ENCODE measurements around the gene CUL3. TPM values are rescaled to one million over a fixed set of nuclear protein-coding genes. Genes with fewer than 3 reads are reported as not detected.
"Not testable (repeated sequence)": the region's sequence is repeated elsewhere in the genome, so short reads cannot be mapped to it uniquely, and the experiment has no call there.

CUL3 gene
- polyA plus RNA-seq, 3 donors from 2014 or later, result 13.6 to 36.3 (median 18.5) TPM

DNA sequence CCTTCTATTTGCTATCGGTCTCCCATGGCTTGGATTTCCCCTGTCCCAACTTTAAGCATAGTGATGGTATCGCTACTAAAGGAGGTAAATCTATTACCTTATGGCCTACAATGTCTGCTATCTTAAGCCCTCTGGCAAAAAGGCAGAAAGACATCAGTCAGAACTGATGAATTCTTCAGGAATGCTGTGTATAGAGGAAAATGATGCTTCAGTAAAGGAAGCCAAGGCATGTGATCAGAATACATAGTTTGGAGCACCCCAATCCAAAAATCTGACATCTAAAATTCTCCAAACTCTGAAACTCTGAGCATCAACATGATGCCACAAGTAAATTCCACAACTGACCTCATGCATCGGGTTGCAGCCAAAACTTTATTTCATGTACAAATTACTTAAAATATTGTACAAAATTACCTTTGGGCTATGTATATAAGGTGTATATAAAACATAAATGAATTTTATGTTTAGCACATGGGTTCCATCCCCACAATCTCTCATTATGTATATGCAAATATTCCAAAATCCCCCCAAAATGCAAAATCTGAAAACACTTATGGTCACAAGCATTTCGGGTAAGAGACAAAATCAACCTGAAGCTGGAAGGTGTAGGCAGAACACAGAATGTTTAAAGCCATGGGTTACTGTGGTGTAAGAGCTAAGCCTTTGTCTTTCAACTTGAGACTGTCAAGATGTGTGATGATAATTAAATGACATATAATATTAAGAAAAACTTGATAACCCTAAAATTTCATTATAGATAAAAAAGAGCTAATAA lies 66.2 kb downstream of the CUL3 start:
- Mint-ChIP-seq H3K9me3 (no peaks in the 10 kb centered on the region), H3K27me3 (ENCODE audit: low read depth in 3 of 3) (peaks cover 0 to 1% (median 0%) of the 10 kb centered on the region in 3 donors), H3K27ac (peak overlapping the region in 5 of 6 donors; percentile 13 to 54 (median 37)), H3K4me3 (peak overlapping the region in 2 of 5 donors; percentile 0 to 10), H3K36me3 (no peaks in the 10 kb centered on the region), H3K4me1 (peaks cover 78 to 97% of the 10 kb centered on the region in 2 donors)
- DNase-seq, result no peak

GRCh38 chr2:224517963-224518362 lies 67.2 kb downstream of the CUL3 start:
- Mint-ChIP-seq H3K27me3 (ENCODE audit: low read depth in 3 of 3) (peaks cover 0 to 1% (median 0%) of the 10 kb centered on the region in 3 donors), H3K4me1 (peaks cover 71 to 95% of the 10 kb centered on the region in 2 donors), H3K9me3 (no peaks in the 10 kb centered on the region), H3K27ac (peak overlapping the region; percentile 21 to 76 (median 48)), H3K36me3 (peaks cover 0 to 1% (median 0%) of the 10 kb centered on the region in 3 donors), H3K4me3 (peak overlapping the region in 2 of 5 donors; percentile 7 to 14)
- DNase-seq, result no peak

DNA sequence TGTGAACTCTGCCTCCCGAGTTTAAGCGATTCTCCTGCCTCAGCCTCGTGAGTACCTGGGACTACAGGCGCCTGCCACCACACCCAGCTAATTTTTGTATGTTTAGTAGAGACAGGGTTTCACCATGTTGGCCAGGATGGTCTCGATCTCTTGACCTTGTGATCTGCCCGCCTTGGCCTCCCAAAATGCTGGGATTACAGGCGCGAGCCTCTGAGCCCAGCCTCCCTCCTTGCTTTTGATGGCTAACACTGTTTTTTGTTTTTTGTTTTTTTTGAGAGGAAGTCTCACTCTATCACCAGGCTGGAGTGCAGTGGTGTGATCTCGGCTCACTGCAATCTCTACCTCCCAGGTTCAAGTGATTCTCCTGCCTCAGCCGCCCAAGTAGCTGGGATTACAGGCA lies 68.8 kb downstream of the CUL3 start:
- Mint-ChIP-seq H3K27ac (peak overlapping the region in 1 of 6 donors; percentile 6), H3K4me1 (peaks cover 61 to 87% of the 10 kb centered on the region in 2 donors)
- H3K36me3 Mint-ChIP-seq; H3K27me3 Mint-ChIP-seq (ENCODE audit: low read depth in 3 of 3); H3K4me3 Mint-ChIP-seq; H3K9me3 Mint-ChIP-seq; DNase-seq: not testable (repeated sequence)

- peaks cover 45 to 76% of the 10 kb centered on the region in 2 donors for H3K4me1 Mint-ChIP-seq
- no peak overlapping the region for H3K4me3 Mint-ChIP-seq
- H3K36me3 Mint-ChIP-seq, result peaks cover 0 to 4% (median 0%) of the 10 kb centered on the region in 3 donors
- peaks cover 0 to 2% (median 1%) of the 10 kb centered on the region in 3 donors for H3K27me3 Mint-ChIP-seq (ENCODE audit: low read depth in 3 of 3)
- H3K27ac Mint-ChIP-seq, result peak overlapping the region in 1 of 6 donors; percentile 44
- no peaks in the 10 kb centered on the region for H3K9me3 Mint-ChIP-seq
- DNase-seq, result no peak
Observed at GRCh38 chr2:224513991-224514390, 71.2 kb downstream of the CUL3 start.

- Mint-ChIP-seq H3K27me3 (ENCODE audit: low read depth in 3 of 3) (peaks cover 0 to 3% (median 0%) of the 10 kb centered on the region in 3 donors), H3K27ac (no peak overlapping the region), H3K36me3 (peaks cover 6 to 19% (median 16%) of the 10 kb centered on the region in 3 donors), H3K4me3 (no peak overlapping the region), H3K4me1 (peaks cover 4 to 32% of the 10 kb centered on the region in 2 donors), H3K9me3 (no peaks in the 10 kb centered on the region)
- DNase-seq, result no peak
Observed at GRCh38 chr2:224507789-224508188, 77.4 kb downstream of the CUL3 start.

GRCh38 chr2:224506494-224506893 lies 78.7 kb downstream of the CUL3 start:
- H3K27me3 Mint-ChIP-seq (ENCODE audit: low read depth in 3 of 3), result peaks cover 0 to 3% (median 0%) of the 10 kb centered on the region in 3 donors
- H3K4me1 Mint-ChIP-seq, result peaks cover 4 to 28% of the 10 kb centered on the region in 2 donors
- peaks cover 6 to 21% (median 16%) of the 10 kb centered on the region in 3 donors for H3K36me3 Mint-ChIP-seq
- H3K27ac Mint-ChIP-seq, result no peak overlapping the region
- no peaks in the 10 kb centered on the region for H3K9me3 Mint-ChIP-seq
- no peak for DNase-seq
- no peak overlapping the region for H3K4me3 Mint-ChIP-seq

- no peak overlapping the region for H3K4me3 Mint-ChIP-seq
- peaks cover 12 to 56% (median 34%) of the 10 kb centered on the region in 3 donors for H3K36me3 Mint-ChIP-seq
- H3K4me1 Mint-ChIP-seq, result peaks cover 0 to 20% of the 10 kb centered on the region in 2 donors
- no peak overlapping the region for H3K27ac Mint-ChIP-seq
- no peak for DNase-seq
- H3K9me3 Mint-ChIP-seq, result no peaks in the 10 kb centered on the region
- peaks cover 0 to 3% (median 1%) of the 10 kb centered on the region in 3 donors for H3K27me3 Mint-ChIP-seq (ENCODE audit: low read depth in 3 of 3)
Observed at GRCh38 chr2:224498991-224499390, 86.2 kb downstream of the CUL3 start.

- Mint-ChIP-seq H3K4me3 (no peak overlapping the region), H3K36me3 (peaks cover 14 to 46% (median 28%) of the 10 kb centered on the region in 3 donors), H3K4me1 (peaks cover 33 to 43% of the 10 kb centered on the region in 2 donors), H3K9me3 (peaks cover 0 to 6% (median 0%) of the 10 kb centered on the region in 6 donors), H3K27me3 (ENCODE audit: low read depth in 3 of 3) (peaks cover 1 to 7% (median 3%) of the 10 kb centered on the region in 3 donors), H3K27ac (peak overlapping the region in 2 of 6 donors; percentile 60 to 71)
- no peak for DNase-seq
Observed at GRCh38 chr2:224492531-224492930, 92.6 kb downstream of the CUL3 start.

DNA sequence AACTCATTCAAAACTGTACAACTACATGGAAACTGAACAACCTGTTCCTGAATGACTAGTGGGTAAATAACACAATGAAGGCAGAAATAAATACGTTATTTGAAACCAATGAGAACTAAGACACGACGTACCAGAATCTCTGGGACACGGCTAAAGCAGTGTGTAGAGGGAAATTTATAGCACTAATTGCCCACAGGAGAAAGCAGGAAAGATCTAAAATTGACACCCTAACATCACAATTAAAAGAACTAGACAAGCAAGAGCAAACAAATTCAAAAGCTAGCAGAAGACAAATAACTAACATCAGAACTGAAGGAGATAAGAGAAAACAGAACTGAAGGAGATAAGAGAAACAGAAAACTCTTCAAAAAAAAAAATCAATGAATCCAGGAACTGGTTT lies 97.2 kb downstream of the CUL3 start:
- not testable (repeated sequence) for H3K27me3 Mint-ChIP-seq (ENCODE audit: low read depth in 3 of 3); H3K9me3 Mint-ChIP-seq; DNase-seq
- Mint-ChIP-seq H3K27ac (peak overlapping the region in 4 of 6 donors; percentile 2 to 55 (median 26)), H3K4me3 (peak overlapping the region in 1 of 5 donors; percentile 20), H3K4me1 (peaks cover 53 to 73% of the 10 kb centered on the region in 2 donors), H3K36me3 (peaks cover 7 to 34% (median 31%) of the 10 kb centered on the region in 3 donors)

- not testable (repeated sequence) for H3K27me3 Mint-ChIP-seq (ENCODE audit: low read depth in 3 of 3); H3K9me3 Mint-ChIP-seq; DNase-seq; H3K4me3 Mint-ChIP-seq
- Mint-ChIP-seq H3K27ac (peak overlapping the region in 2 of 6 donors; percentile 25 to 51), H3K36me3 (peaks cover 7 to 34% (median 26%) of the 10 kb centered on the region in 3 donors), H3K4me1 (peaks cover 53 to 77% of the 10 kb centered on the region in 2 donors)
Observed at GRCh38 chr2:224485081-224486014, 99.8 kb downstream of the CUL3 start.

DNA sequence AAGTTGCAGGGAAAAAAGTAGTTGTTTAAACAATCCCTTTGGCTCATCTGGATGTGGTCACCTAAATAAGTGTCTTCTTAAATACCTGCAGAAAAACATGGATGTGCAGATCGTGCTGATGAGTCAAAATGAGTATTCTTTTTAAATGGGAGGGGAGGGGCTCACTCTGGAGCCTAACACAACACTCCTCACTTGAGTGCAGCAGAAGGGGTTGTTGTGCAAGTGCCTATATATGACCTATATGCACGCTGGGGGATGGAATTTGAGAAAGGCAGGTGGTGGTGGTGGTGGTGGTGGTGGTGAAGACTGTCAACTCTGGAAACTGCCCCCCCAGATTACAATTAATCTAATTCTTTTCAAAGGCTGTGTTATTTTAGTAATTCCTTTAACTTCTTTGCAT lies 105.3 kb downstream of the CUL3 start:
- peaks cover 0 to 6% (median 0%) of the 10 kb centered on the region in 3 donors for H3K27me3 Mint-ChIP-seq (ENCODE audit: low read depth in 3 of 3)
- H3K4me1 Mint-ChIP-seq, result peaks cover 16 to 41% of the 10 kb centered on the region in 2 donors
- no peaks in the 10 kb centered on the region for H3K9me3 Mint-ChIP-seq
- DNase-seq, result no peak
- peak overlapping the region in 1 of 5 donors; percentile 44 for H3K4me3 Mint-ChIP-seq
- peak overlapping the region in 3 of 6 donors; percentile 12 to 68 (median 67) for H3K27ac Mint-ChIP-seq
- peaks cover 19 to 33% (median 19%) of the 10 kb centered on the region in 3 donors for H3K36me3 Mint-ChIP-seq

- Mint-ChIP-seq H3K27ac (no peak overlapping the region), H3K4me1 (peaks cover 0 to 2% of the 10 kb centered on the region in 2 donors), H3K4me3 (no peak overlapping the region), H3K36me3 (peaks cover 19 to 23% (median 23%) of the 10 kb centered on the region in 3 donors), H3K27me3 (ENCODE audit: low read depth in 3 of 3) (peaks cover 0 to 5% (median under 1%) of the 10 kb centered on the region in 3 donors), H3K9me3 (no peaks in the 10 kb centered on the region)
- DNase-seq, result no peak
Observed at GRCh38 chr2:224472827-224473226, 112.3 kb downstream of the CUL3 start.

GRCh38 chr2:224472137-224472536 lies 113.0 kb downstream of the CUL3 start:
- no peak for DNase-seq
- H3K4me3 Mint-ChIP-seq, result no peak overlapping the region
- H3K27ac Mint-ChIP-seq, result no peak overlapping the region
- H3K4me1 Mint-ChIP-seq, result peaks cover 0 to 2% of the 10 kb centered on the region in 2 donors
- H3K27me3 Mint-ChIP-seq (ENCODE audit: low read depth in 3 of 3), result peaks cover 0 to 3% (median 3%) of the 10 kb centered on the region in 3 donors
- H3K36me3 Mint-ChIP-seq, result peaks cover 13 to 18% (median 17%) of the 10 kb centered on the region in 3 donors
- no peaks in the 10 kb centered on the region for H3K9me3 Mint-ChIP-seq

Data from immature natural killer cell (primary cell).